GM23338 (cell line): ENCODE measurements around the gene COL4A6. TPM values are rescaled to one million over a fixed set of nuclear protein-coding genes. Genes with fewer than 3 reads are reported as not detected.

Experiments used
- ATAC-seq: fragments of 200-7000 bp; cut with Tn5 transposase; 3 replicates; pipeline ENCODE4 v1.9.1; 2020
- DNase-seq: peaks from one replicate; pipeline ENCODE4 v3.0.0-alpha.2; 2015; ENCODE audit warnings: low spot score
- H2AFZ ChIP-seq: fragments of 200-600 bp; sonication (generic); 2 replicates; pipeline ENCODE4 v1.8.0; 2016; ENCODE audit warnings: antibody characterized with exemption, mild to moderate bottlenecking, moderate library complexity
- H3F3A ChIP-seq: fragments of 200-600 bp; sonication (generic); replicated peaks from 2 replicates; pipeline ENCODE4 v1.8.0; 2017; ENCODE audit warnings: antibody characterized with exemption, mixed run types, low read depth
- H3K27ac ChIP-seq: fragments of 200-600 bp; sonication (generic); 2 replicates; pipeline ENCODE4 v1.6.1; 2016; ENCODE audit warnings: low read depth
- H3K27me3 ChIP-seq: fragments of 200-600 bp; sonication (generic); 2 replicates; pipeline ENCODE4 v1.8.0; 2016; ENCODE audit warnings: mild to moderate bottlenecking, mixed run types, moderate library complexity; ENCODE audit not compliant: insufficient read depth
- H3K36me3 ChIP-seq: fragments of 200-600 bp; sonication (generic); 2 replicates; pipeline ENCODE4 v1.8.0; 2016; ENCODE audit warnings: mild to moderate bottlenecking; ENCODE audit not compliant: insufficient read depth
- H3K4me1 ChIP-seq: fragments of 200-600 bp; sonication (generic); 2 replicates; pipeline ENCODE4 v1.8.0; 2016; ENCODE audit warnings: mild to moderate bottlenecking, moderate library complexity; ENCODE audit not compliant: insufficient read depth
- H3K4me2 ChIP-seq: fragments of 200-600 bp; sonication (generic); 2 replicates; pipeline ENCODE4 v1.7.1; 2017; ENCODE audit warnings: mixed run types
- H3K4me3 ChIP-seq: fragments of 200-600 bp; sonication (generic); 2 replicates; pipeline ENCODE4 v1.6.1; 2016; ENCODE audit warnings: mixed run types
- H3K79me2 ChIP-seq: fragments of 200-600 bp; sonication (generic); replicated peaks from 2 replicates; pipeline ENCODE4 v1.8.0; 2017; ENCODE audit warnings: mild to moderate bottlenecking; ENCODE audit not compliant: insufficient read depth
- H3K9me2 ChIP-seq: fragments of 200-600 bp; sonication (generic); 2 replicates; pipeline ENCODE4 v1.8.0; 2017; ENCODE audit not compliant: insufficient read depth
- H4K20me1 ChIP-seq: fragments of 200-600 bp; sonication (generic); replicated peaks from 2 replicates; pipeline ENCODE4 v1.8.0; 2017; ENCODE audit warnings: mild to moderate bottlenecking; ENCODE audit not compliant: insufficient read depth
- H3K27ac Mint-ChIP-seq: 2 replicates; pipeline ENCODE4 v1.8.0; 2020; ENCODE audit warnings: inconsistent platforms, mild to moderate bottlenecking, moderate library complexity, mixed read lengths
- H3K27me3 Mint-ChIP-seq: 3 replicates; pipeline ENCODE4 v1.8.0; 2022; ENCODE audit warnings: low read depth, mild to moderate bottlenecking, moderate library complexity, mixed read lengths, inconsistent platforms; ENCODE audit not compliant: insufficient read depth, poor library complexity
- H3K36me3 Mint-ChIP-seq: 3 replicates; pipeline ENCODE4 v1.8.0; 2021; ENCODE audit warnings: low read depth, mild to moderate bottlenecking, inconsistent platforms, moderate library complexity, mixed read lengths
- H3K4me1 Mint-ChIP-seq: 3 replicates; pipeline ENCODE4 v1.8.0; 2020; ENCODE audit warnings: mild to moderate bottlenecking, inconsistent platforms, mixed read lengths
- H3K4me3 Mint-ChIP-seq: 3 replicates; pipeline ENCODE4 v1.8.0; 2021; ENCODE audit warnings: moderate library complexity, mild to moderate bottlenecking, inconsistent platforms, mixed read lengths
- H3K9me3 Mint-ChIP-seq: 3 replicates; pipeline ENCODE4 v1.8.0; 2020; ENCODE audit warnings: moderate library complexity, mild to moderate bottlenecking, inconsistent platforms, mixed read lengths
- CREB1 ChIP-seq: fragments of 250-450 bp; sonication (Bioruptor Pico); IDR thresholded peaks from 2 replicates; pipeline ENCODE4 v1.5.0; 2020; ENCODE audit warnings: low read depth, mild to moderate bottlenecking, moderate library complexity
- CTCF ChIP-seq, 2 experiments: fragments of 200-600 bp in 1 of 2; sonication (generic) in 1 of 2; conservative IDR thresholded peaks; 2 replicates each; pipeline versions ENCODE4 v1.5.1 to v1.6.1; 2016 to 2017; ENCODE audit warnings: antibody characterized with exemption in 2 of 2, low read depth in 2 of 2, mild to moderate bottlenecking in 2 of 2, moderate library complexity in 1 of 2
- ETS1 ChIP-seq: IDR thresholded peaks from 2 replicates; pipeline ENCODE4 v1.6.1; 2016; ENCODE audit warnings: antibody characterized with exemption
- EZH2 ChIP-seq: fragments of 200-600 bp; sonication (generic); IDR thresholded peaks from one replicate; pipeline ENCODE4 v1.8.0; 2017; ENCODE audit warnings: antibody characterized with exemption, mild to moderate bottlenecking, low read depth; ENCODE audit not compliant: unreplicated experiment
- EZH2phosphoT487 ChIP-seq: fragments of 200-600 bp; sonication (generic); IDR thresholded peaks from one replicate; pipeline ENCODE4 v1.8.1; 2018; ENCODE audit warnings: antibody characterized with exemption; ENCODE audit not compliant: unreplicated experiment
- JUNB ChIP-seq: IDR thresholded peaks from one replicate; pipeline ENCODE4 v1.6.1; 2016; ENCODE audit warnings: antibody characterized with exemption; ENCODE audit not compliant: unreplicated experiment
- NANOG ChIP-seq: IDR thresholded peaks from 2 replicates; pipeline ENCODE4 v1.6.1; 2016; ENCODE audit warnings: antibody characterized with exemption, borderline replicate concordance
- POLR2AphosphoS5 ChIP-seq: IDR thresholded peaks from 2 replicates; pipeline ENCODE4 v1.6.1; 2016; ENCODE audit warnings: antibody characterized with exemption, low read depth
- REST ChIP-seq: IDR thresholded peaks from one replicate; pipeline ENCODE4 v1.6.1; 2018; ENCODE audit warnings: antibody characterized with exemption; ENCODE audit not compliant: unreplicated experiment
- STAT1 ChIP-seq: IDR thresholded peaks from one replicate; pipeline ENCODE4 v1.6.1; 2016; ENCODE audit warnings: antibody characterized with exemption; ENCODE audit not compliant: unreplicated experiment
- ZNF114 ChIP-seq: fragments of 250-450 bp; sonication (Bioruptor Pico); IDR thresholded peaks from 2 replicates; pipeline ENCODE4 v1.5.0; 2020; ENCODE audit warnings: mild to moderate bottlenecking, moderate library complexity
- ZNF331 ChIP-seq: fragments of 250-450 bp; sonication (Bioruptor Pico); IDR thresholded peaks from 2 replicates; pipeline ENCODE4 v1.5.0; 2020; ENCODE audit warnings: low read depth, mild to moderate bottlenecking, moderate library complexity
- ZNF462 ChIP-seq: fragments of 250-450 bp; sonication (Bioruptor Pico); IDR thresholded peaks from 2 replicates; pipeline ENCODE4 v1.5.0; 2020; ENCODE audit warnings: mild to moderate bottlenecking, moderate library complexity
- polyA plus RNA-seq: library from polyadenylated mRNA; unstranded; fragments of >200 nt; fragmentation: Nextera tagmentation; extraction: Ambion mirVana; gene quantifications from 2 replicates; pipeline ENCODE4 v1.2.1, GENCODE V29; 2016
- total RNA-seq: library from RNA; depleted of rRNA; stranded (reverse); fragments of >200 nt; shearing (Covaris generic); gene quantifications from 2 replicates; pipeline ENCODE4 v1.2.3, GENCODE V29; 2014

The COL4A6 gene
- total and polyA plus RNA-seq, 2 experiments from 2014 or later, result 4.1 to 15.2 TPM

GRCh38 chrX:108216919-108217571, 221.2 kb downstream of the COL4A6 start:
- Histone ChIP-seq H3K27ac (no peak overlapping the region), H3K4me1 (no peaks in the 10 kb centered on the region), H3K4me3 (no peak overlapping the region), H2AFZ (no peak overlapping the region), H3F3A (no peaks in the 10 kb centered on the region), H4K20me1 (no peaks in the 10 kb centered on the region), H3K79me2 (no peaks in the 10 kb centered on the region), H3K4me2 (no peak overlapping the region), H3K27me3 (no peaks in the 10 kb centered on the region), H3K9me2 (no peaks in the 10 kb centered on the region), H3K36me3 (no peaks in the 10 kb centered on the region)
- no peaks in the 10 kb centered on the region for H3K27me3 Mint-ChIP-seq
- no peaks in the 10 kb centered on the region for H3K4me1 Mint-ChIP-seq
- H3K27ac Mint-ChIP-seq, result no peak overlapping the region
- no peak overlapping the region for H3K4me3 Mint-ChIP-seq
- H3K9me3 Mint-ChIP-seq, result no peaks in the 10 kb centered on the region
- H3K36me3 Mint-ChIP-seq, result no peaks in the 10 kb centered on the region
- TF ChIP-seq ETS1 (no peak), ZNF462 (CRISPR knock-in tag) (no peak), EZH2phosphoT487 (no peak), CREB1 (CRISPR knock-in tag) (no peak), REST (no peak), STAT1 (no peak), CTCF (conservative IDR thresholded peaks at IDR 0.05; ENCODE audit: low read depth in 2 of 2) (no peak), EZH2 (no peak), JUNB (no peak), ZNF114 (CRISPR knock-in tag) (no peak), NANOG (no peak), ZNF331 (CRISPR knock-in tag) (no peak), POLR2AphosphoS5 (no peak)
- DNase-seq (no peak), ATAC-seq (no peak)
